C4-2B (cell line): ENCODE data around the gene PPP1R10.

ENCODE experiments used
- ZFX ChIP-seq: fragments of 450-650 bp; IDR thresholded peaks from 2 replicates; pipeline ENCODE4 v1.6.1; 2017
- TF ChIP-seq, protein P1 (sequence below): fragments of 450-650 bp; conservative IDR thresholded peaks from 2 replicates; pipeline ENCODE4 v1.5.1; 2017; ENCODE audit warnings: mild to moderate bottlenecking

DNA sequence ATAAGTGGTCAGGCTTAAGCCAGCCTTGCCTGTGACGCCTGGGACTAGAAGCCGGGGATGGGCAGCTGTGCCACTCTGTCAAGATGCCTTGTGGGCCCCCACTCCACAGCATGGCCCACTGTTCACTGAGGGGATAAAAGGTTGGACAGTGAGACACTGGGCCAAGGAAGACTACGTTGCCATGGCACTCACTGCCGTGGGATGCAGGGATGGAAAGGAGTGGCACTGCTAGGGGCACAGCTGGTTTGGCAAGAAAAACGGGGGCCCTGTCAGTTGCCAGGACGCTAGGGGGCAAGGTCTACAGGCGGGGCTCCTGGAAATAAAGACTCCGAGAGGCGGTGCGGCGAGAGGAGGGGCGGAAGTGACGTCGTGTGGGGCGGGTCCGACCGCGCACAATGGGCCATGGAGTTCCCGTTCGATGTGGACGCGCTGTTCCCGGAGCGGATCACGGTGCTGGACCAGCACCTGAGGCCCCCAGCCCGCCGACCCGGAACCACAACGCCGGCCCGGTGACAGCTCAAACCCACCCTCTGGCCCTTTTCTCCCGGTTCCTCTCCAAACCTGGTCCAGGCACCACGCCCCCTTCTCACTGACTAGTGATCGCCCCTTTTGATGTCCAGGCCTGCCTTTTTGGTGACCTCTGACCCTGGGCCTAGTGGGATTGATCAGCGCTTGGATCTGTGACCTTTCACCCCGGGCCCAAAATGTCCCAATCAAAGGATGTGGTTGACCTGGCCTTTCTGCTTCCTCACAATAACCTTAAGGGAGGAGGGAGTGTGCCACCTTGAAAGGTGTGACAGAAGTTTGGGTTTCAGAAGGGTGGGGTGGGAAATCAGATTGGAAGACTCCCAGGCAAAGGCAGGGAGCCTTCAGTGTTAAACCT is 9.7 kb upstream of the PPP1R10 start, which contains the start of gene ATAT1:
- TF ChIP-seq, protein P1, sequence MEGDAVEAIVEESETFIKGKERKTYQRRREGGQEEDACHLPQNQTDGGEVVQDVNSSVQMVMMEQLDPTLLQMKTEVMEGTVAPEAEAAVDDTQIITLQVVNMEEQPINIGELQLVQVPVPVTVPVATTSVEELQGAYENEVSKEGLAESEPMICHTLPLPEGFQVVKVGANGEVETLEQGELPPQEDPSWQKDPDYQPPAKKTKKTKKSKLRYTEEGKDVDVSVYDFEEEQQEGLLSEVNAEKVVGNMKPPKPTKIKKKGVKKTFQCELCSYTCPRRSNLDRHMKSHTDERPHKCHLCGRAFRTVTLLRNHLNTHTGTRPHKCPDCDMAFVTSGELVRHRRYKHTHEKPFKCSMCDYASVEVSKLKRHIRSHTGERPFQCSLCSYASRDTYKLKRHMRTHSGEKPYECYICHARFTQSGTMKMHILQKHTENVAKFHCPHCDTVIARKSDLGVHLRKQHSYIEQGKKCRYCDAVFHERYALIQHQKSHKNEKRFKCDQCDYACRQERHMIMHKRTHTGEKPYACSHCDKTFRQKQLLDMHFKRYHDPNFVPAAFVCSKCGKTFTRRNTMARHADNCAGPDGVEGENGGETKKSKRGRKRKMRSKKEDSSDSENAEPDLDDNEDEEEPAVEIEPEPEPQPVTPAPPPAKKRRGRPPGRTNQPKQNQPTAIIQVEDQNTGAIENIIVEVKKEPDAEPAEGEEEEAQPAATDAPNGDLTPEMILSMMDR, result no peak; the same call in 1 of the 2 replicates
- TF ChIP-seq ZFX, result peak; percentile 38; the same call in 1 of the 2 replicates
